ENCODE results near the gene ATOSB. TPM values are rescaled to one million over a fixed set of nuclear protein-coding genes. Genes with fewer than 3 reads are reported as not detected.
A peak's percentile ranks its signal among the peaks of the same experiment; 100 is the strongest.

Gene ATOSB
- total RNA-seq, 1 donor from 2014 or later: 6.8 TPM

DNA sequence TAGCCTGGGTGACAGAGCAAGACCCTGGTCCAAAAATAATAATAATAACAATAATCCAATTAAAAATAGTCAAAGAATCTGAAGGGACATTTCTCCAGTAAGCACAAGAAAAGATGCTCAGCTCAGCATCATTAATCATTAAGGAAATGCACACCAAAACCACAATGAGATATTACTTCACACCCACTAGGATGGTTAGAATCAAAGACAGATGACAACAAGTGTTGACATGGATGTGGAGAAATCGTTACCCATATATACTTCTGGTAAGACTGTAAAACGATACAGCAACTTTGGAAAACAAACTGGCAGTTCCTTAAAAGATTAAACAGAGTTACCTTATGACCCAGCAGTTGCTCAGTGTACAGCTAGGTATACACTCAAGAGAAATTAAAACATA lies 30.6 kb downstream of the ATOSB start:
- ChIA-PET POLR2A (no interaction called here), CTCF (no interaction called here)
- DNase-seq: no peak

DNA sequence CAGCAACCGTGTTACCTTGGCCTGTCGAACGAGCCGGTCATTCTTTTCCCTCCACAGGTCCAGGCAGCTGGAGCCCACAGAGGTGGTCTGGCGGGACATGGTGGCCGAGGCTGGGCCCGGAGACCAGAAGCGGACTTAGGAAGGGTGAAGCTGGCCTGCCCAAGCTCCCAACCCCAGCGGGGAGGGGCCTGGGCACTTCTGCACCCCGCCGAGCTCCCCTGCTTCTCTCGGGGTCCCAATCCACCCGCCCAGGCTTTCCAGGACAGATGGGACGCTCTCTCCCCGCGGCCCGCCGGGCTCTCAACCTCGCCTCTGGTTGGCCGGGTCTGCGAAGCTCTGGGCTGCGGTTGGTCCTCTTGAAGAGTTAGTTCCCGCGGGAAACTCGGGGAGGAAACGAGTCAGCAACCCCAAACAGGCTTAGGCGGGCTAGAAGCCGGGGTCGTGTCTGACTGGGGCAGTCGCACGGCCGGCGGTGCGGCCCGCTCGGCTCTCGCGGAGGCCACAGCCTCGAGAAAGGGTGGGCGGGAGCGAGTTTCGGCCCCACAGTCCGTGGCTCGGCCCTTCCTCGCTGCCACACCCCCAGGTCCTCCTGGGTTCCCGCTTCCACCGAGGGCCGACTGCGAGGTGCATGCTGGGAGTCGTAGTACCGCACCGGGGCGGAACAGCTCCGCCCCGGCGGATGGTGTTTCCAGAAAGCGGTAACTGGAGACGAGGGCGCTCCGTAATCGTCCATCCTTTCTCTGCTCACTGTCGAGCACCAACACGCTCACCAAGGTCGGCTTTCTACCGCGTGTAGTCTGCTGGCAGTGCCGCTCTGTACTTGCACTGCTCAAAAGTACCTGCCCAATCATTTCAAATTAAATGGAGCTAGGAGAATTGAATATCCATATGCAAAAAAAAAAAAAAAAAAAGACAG lies 36.0 kb downstream of the ATOSB start, which contains the start of gene FANCG:
Gene FANCG, minus strand, starts transcription at position 517 of the 916 bp plus-strand sequence. Its CDS starts 418 bp downstream, at position 99.
- Mint-ChIP-seq H3K4me1 (peaks cover 22% of the 10 kb centered on the region), H3K27me3 (no peaks in the 10 kb centered on the region), H3K36me3 (ENCODE audit: low read depth) (peaks cover 9% of the 10 kb centered on the region), H3K27ac (peak within 1 kb of the TSS; percentile 74), H3K9me3 (no peaks in the 10 kb centered on the region), H3K4me3 (peak within 1 kb of the TSS; percentile 88)
- ATAC-seq (ENCODE audit: low read depth) (peak; percentile 92), DNase-seq (peak; percentile 80)
- CTCF ChIA-PET: interaction anchor here (0.6 to 2.2 kb wide), 11 partner anchors 9 to 532 kb away, joined by 3 to 11 read pairs (median 3); partner anchors contain the start of gene PIGO
- intact Hi-C loops (cut with micrococcal nuclease): loop anchor here (1.0 kb wide), 6 partner anchors 7 to 90 kb away; partner anchors contain the start of genes DNAJB5, PIGO, STOML2 and VCP
- POLR2A ChIA-PET: interaction anchor here (0.6 to 3.4 kb wide), 16 partner anchors 8 to 1949 kb away, joined by 3 to 43 read pairs (median 12); partner anchors contain the start of genes ATOSB, PIGO and STOML2
- TF ChIP-seq, protein P1, sequence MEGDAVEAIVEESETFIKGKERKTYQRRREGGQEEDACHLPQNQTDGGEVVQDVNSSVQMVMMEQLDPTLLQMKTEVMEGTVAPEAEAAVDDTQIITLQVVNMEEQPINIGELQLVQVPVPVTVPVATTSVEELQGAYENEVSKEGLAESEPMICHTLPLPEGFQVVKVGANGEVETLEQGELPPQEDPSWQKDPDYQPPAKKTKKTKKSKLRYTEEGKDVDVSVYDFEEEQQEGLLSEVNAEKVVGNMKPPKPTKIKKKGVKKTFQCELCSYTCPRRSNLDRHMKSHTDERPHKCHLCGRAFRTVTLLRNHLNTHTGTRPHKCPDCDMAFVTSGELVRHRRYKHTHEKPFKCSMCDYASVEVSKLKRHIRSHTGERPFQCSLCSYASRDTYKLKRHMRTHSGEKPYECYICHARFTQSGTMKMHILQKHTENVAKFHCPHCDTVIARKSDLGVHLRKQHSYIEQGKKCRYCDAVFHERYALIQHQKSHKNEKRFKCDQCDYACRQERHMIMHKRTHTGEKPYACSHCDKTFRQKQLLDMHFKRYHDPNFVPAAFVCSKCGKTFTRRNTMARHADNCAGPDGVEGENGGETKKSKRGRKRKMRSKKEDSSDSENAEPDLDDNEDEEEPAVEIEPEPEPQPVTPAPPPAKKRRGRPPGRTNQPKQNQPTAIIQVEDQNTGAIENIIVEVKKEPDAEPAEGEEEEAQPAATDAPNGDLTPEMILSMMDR (IDR thresholded peaks at IDR 0.05): no peak

More for the DNA sequence above, 30.6 kb downstream of the ATOSB start:
- ATAC-seq (ENCODE audit: low read depth): no peak
- TF ChIP-seq, protein P1 (IDR thresholded peaks at IDR 0.05): no peak
- no peak overlapping the region for H3K27ac Mint-ChIP-seq
- peaks cover 3% of the 10 kb centered on the region for H3K4me1 Mint-ChIP-seq
- H3K4me3 Mint-ChIP-seq: no peak overlapping the region
- intact Hi-C loops (cut with micrococcal nuclease): no loop called here
- H3K36me3 Mint-ChIP-seq (ENCODE audit: low read depth): peaks cover 41% of the 10 kb centered on the region
- H3K27me3 Mint-ChIP-seq: no peaks in the 10 kb centered on the region
- H3K9me3 Mint-ChIP-seq: no peaks in the 10 kb centered on the region

DNA sequence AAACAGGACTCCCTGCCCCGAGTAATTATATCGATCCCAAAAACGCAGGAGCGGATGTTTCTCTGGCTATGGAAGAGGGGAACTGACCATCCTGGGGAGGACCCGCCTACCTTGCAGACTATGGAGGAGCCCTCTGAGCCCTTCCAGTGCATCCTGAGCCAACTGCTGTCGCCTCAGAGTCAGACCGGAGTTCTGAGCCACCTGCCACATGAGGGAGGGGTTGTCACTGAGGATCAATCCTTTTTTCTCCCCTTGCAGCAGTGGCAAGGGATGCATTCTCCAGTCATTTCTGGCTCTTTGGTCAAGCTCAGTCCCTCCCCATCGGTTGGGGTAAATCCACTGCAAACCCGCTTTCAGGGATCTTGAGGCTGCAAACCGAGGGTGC lies 36.6 kb downstream of the ATOSB start:
- H3K4me1 Mint-ChIP-seq: peaks cover 22% of the 10 kb centered on the region

DNA sequence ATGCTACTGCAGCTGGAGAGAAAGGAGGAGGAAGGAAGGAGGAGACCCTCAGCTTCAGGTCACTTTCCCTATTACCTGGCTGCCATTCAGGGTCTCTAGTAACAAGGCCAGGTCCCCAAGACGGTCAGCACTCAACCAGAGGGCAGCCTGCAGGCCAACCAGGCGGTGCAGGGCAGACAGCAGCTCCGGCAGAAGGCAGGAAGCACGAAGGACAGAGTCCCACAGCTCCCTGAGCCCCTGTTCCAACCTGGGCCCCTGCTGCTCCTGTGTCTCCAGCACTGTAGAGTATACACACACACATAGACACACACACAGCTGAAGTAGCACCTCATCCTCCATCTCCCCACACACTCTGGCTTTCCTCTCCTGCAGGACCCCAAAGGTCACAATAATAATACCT lies 37.6 kb downstream of the ATOSB start:
- intact Hi-C loops (cut with micrococcal nuclease): no loop called here
- Mint-ChIP-seq H3K27me3 (no peaks in the 10 kb centered on the region), H3K9me3 (no peaks in the 10 kb centered on the region), H3K4me3 (peak overlapping the region; percentile 28), H3K27ac (no peak overlapping the region), H3K36me3 (ENCODE audit: low read depth) (peaks cover 14% of the 10 kb centered on the region), H3K4me1 (peaks cover 23% of the 10 kb centered on the region)
- CTCF ChIA-PET: interaction anchor here (2.2 kb wide), 1 partner anchor 179 kb away, joined by 11 read pairs; no protein-coding TSS in a partner anchor
- no peak for ATAC-seq (ENCODE audit: low read depth)
- TF ChIP-seq, protein P1 (IDR thresholded peaks at IDR 0.05): no peak
- POLR2A ChIA-PET: no interaction called here
- DNase-seq: no peak

More for the DNA sequence above, 36.6 kb downstream of the ATOSB start:
- DNase-seq: no peak
- intact Hi-C loops (cut with micrococcal nuclease): loop anchor here (1.0 kb wide), 1 partner anchor 90 kb away; the partner anchor contains the start of gene DNAJB5
- H3K4me3 Mint-ChIP-seq: peak overlapping the region; percentile 88
- peaks cover 14% of the 10 kb centered on the region for H3K36me3 Mint-ChIP-seq (ENCODE audit: low read depth)
- no peaks in the 10 kb centered on the region for H3K27me3 Mint-ChIP-seq
- CTCF ChIA-PET: interaction anchor here (1.0 to 2.2 kb wide), 5 partner anchors 8 to 532 kb away, joined by 3 to 11 read pairs (median 4); no protein-coding TSS in a partner anchor
- H3K27ac Mint-ChIP-seq: peak overlapping the region; percentile 74
- TF ChIP-seq, protein P1 (IDR thresholded peaks at IDR 0.05): no peak
- H3K9me3 Mint-ChIP-seq: no peaks in the 10 kb centered on the region
- POLR2A ChIA-PET: interaction anchor here (1.1 to 3.4 kb wide), 11 partner anchors 12 to 179 kb away, joined by 3 to 37 read pairs (median 13); partner anchors contain the start of genes ATOSB, PIGO and STOML2
- ATAC-seq (ENCODE audit: low read depth): no peak

DNA sequence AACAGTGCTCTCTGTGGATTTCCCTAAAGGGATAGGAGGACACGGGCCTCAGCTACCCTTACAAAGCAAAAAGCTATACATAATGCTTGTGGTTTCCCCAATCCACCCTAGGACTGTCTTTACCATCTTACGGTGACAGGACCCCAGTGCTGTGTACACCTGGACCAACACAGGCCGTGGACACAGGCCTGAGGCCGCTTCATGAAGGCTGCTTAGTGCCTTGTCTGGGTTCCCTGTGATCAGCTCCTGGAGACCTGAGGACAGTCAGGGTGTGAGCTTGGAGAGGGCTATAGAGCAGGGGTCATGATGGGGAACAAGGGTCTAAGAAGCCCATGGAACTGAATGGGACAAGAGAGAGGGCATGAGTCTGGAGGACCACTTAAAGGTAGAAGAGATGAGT lies 38.8 kb downstream of the ATOSB start:
- peaks cover 29% of the 10 kb centered on the region for H3K4me1 Mint-ChIP-seq
- H3K9me3 Mint-ChIP-seq: no peaks in the 10 kb centered on the region
- TF ChIP-seq, protein P1 (IDR thresholded peaks at IDR 0.05): no peak
- H3K27ac Mint-ChIP-seq: no peak overlapping the region
- H3K27me3 Mint-ChIP-seq: no peaks in the 10 kb centered on the region
- ChIA-PET CTCF (no interaction called here), POLR2A (interaction anchor here (1.2 kb wide), 1 partner anchor 18 kb away, joined by 3 read pairs; no protein-coding TSS in a partner anchor)
- peaks cover 18% of the 10 kb centered on the region for H3K36me3 Mint-ChIP-seq (ENCODE audit: low read depth)
- intact Hi-C loops (cut with micrococcal nuclease): no loop called here
- H3K4me3 Mint-ChIP-seq: no peak overlapping the region
- DNase-seq: no peak
- no peak for ATAC-seq (ENCODE audit: low read depth)

All from activated B cell treated with CpG ODN at 0.5 μM for 24 hours (primary cell).